Suprapubic skin (tissue), 4 donors: ENCODE measurements around the gene SGF29.

Experiments
- CTCF ChIP-seq, 2 donors: fragments of 200-600 bp in 1 of 2; fragments of 450-650 bp in 1 of 2; sonication (generic) in 1 of 2; IDR thresholded peaks; one replicate each; pipeline ENCODE4 v1.5.1; 2016 to 2019; ENCODE audit warnings: antibody characterized with exemption in 2 of 2, mild to moderate bottlenecking in 1 of 2, moderate library complexity in 1 of 2
- EP300 ChIP-seq: sonication (generic); formaldehyde crosslinking; IDR thresholded peaks from one replicate; pipeline ENCODE4 v1.6.1; 2017; ENCODE audit warnings: antibody characterized with exemption
- POLR2A ChIP-seq, 2 donors: fragments of 450-650 bp; IDR thresholded peaks; one replicate each; pipeline ENCODE4 v1.6.1; 2017; ENCODE audit warnings: antibody characterized with exemption in 2 of 2, mild to moderate bottlenecking in 2 of 2, moderate library complexity in 2 of 2
- POLR2AphosphoS5 ChIP-seq, 3 donors: sonication (generic); formaldehyde crosslinking; IDR thresholded peaks; one replicate each; pipeline ENCODE4 v1.6.1; 2017; ENCODE audit warnings: antibody characterized with exemption in 3 of 3

GRCh38 chr16:28563218-28563617 is 9.5 kb downstream of the SGF29 start:
- TF ChIP-seq CTCF (IDR thresholded peaks at IDR 0.05) (no peak), EP300 (no peak), POLR2A (IDR thresholded peaks at IDR 0.05) (no peak), POLR2AphosphoS5 (IDR thresholded peaks at IDR 0.05) (no peak)
